H54 (cell line): ENCODE results near the gene FIGN.

Experiments
- DNase-seq: peaks from one replicate; pipeline ENCODE4 v3.0.0; 2011; ENCODE audit warnings: low spot score, mixed read lengths; ENCODE audit not compliant: insufficient read length
- FAIRE-seq: peaks from 3 replicates; lab custom pipeline; 2011; peaks lifted over from hg19 to GRCh38; lab: Jason Lieb, UNC
- POLR2A ChIP-seq: IDR thresholded peaks from 2 replicates; pipeline ENCODE4 v1.6.1; 2011; ENCODE audit warnings: low read depth, mild to moderate bottlenecking, low read length

FIGN gene

DNA sequence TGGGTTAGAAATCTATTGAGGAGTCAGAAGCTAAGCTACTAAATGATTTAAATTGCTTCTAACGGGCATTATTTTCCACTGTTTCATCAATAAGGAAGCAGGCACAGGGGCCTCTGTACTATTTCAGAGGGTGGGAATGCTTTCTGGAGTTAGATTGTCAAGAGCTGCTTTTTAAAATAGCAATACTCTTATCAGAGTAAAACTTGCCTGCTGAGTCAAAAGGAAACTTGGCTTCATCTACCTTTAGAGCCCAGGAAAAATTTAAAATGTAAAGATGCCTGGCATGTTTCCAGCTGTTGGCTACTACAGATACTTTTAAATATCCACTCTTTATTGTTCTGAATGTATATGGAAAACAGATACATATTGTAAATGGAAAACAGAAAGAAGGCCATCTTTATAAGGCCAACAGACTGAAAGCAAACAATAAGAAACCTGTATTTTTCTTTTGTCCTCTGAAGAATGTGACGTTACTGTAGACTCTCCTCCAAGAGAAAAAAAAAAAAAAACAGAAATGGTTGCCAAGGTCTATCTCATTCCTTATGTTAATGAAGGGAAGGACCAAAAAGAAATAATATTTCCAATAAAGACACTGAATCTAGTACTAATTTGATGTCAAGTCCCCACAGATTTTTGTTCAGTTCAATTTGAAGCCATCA, 79.1 kb downstream of the FIGN start:
- DNase-seq (no peak), FAIRE-seq (no peak)
- TF ChIP-seq POLR2A, result no peak

DNA sequence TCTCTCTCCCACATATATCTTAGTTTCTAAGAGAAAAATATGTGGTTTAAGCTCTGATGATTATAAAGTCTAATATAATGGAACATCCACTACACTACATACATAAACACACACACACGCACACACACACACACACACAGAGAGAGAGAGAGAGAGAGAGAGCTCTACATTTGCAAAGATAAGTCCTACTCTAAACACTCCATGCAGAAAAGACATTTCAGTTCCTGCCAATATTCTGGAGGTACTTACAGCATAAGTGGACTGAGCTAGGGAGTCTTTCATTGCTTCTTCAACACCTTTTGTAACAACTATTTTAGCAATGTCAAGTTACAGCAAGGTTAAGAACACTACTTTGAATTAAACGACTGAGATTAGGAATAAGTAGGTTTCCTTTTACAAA, 80.1 kb downstream of the FIGN start:
- no peak for TF ChIP-seq POLR2A
- DNase-seq (no peak), FAIRE-seq (peak; percentile 45)

DNA sequence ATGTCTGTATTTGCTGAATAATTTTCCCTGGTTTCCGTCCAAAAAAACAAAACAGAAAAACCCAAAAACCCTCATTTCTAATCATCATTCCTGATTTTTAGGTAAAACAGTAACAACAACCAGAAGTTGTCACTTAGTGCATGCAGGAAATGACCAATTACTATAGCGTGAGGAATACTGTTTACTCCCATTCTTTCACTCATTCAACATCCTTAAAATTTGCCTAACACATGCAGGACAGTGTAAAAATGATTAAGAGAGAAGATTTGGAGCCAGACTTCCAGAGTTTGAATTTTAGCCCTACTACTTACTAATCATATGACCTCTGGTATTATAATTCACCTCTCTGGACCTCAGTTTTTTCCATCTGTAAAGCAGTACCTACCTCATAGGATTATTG, 83.1 kb downstream of the FIGN start:
- FAIRE-seq, result no peak
- no peak for TF ChIP-seq POLR2A
- DNase-seq, result no peak

DNA sequence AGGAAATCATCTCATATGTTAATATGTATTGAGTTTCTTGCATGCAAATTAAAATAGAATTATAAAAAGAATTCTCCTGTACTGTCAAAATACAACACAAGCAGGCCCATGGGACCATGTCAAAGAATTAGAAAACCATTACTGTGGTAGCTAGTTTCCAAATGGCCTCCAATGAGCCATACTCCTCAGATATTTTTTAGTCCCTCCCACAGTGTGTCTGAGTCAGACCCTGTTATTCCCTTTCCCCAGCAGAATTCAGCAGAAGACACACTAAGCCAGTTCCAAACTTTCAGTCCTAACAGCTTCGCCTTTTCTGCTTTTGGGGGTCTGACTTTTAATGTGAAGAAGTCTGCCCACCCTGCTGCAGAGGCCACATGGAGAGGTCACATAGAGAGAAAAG, 86.7 kb downstream of the FIGN start:
- FAIRE-seq (peak; percentile 85), DNase-seq (no peak)
- TF ChIP-seq POLR2A, result no peak

DNA sequence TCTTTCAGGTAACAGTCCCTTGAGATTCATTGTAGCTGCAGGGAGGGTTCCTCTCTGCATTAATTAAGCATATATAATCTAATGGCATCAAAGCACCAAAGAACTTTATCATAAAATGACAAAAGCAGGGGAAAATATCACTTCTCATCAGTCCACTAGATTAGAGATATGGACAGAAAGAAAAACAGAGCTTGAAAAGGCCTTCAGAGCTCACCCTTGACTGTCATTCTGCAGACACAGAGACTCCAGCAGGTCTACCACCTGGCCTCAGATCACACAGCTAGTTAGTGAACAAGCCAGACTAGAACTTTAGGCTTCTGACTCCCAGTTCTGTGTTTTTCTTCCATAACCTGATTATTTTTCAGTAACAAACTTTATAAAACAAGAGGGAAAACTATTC, 88.5 kb downstream of the FIGN start:
- no peak for TF ChIP-seq POLR2A
- no peak for FAIRE-seq
- DNase-seq, result no peak

DNA sequence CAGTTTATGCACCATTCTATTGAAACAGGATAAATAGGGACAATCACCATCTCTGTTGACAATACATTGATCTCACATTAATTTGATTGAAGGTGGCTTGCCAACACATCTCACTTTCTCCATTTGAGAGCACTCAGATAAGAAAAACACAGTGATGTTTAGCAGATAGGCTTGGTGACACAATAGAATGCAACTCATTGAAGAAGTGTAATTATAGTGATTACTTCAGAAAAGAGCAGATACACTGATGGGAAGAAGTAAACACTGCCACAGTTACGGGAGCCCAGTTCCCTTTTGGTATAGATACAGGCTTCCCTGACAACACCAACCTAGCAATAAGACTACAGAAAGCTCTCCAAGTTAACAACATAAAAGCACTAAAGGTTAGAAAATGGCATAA, 89.1 kb downstream of the FIGN start:
- TF ChIP-seq POLR2A, result no peak
- FAIRE-seq (peak; percentile 33), DNase-seq (no peak)

DNA sequence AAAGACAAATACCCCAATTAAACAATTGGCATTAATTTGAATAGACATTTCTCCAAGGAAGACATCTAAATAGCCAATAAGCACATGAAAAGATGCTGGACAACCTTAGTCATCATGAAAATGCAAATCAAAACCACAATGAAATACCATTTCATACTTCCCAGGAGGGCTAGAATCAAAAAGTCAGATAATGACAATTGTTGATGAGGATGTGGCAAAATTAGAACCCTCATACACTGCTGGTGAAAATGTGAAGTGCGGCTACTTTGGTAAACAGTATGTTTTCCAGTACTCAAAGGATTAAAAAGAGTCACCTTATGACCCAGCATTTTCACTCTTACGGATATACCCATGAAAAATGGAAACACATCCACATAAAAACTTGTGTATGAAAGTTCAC, 91.6 kb downstream of the FIGN start:
- no peak for TF ChIP-seq POLR2A
- DNase-seq (no peak), FAIRE-seq (peak; percentile 20)

DNA sequence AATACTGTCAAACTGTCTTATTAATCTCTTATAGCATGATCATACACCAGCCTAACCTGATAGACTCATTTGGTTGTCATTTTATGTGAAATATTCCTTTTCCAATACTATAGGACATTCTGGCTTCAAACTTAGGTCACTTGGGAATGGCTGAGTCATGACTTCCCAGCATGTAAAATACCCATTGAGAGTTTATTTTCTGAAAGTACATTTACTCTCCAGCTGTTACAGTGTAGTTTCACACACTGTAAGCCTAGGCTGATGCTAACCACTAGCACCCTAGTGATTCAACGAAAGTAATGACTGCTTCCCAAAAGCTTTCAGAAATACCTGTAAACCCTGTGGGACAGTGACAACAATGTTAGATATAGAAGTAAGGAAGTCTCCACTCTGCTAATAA, 93.8 kb downstream of the FIGN start:
- no peak for TF ChIP-seq POLR2A
- no peak for DNase-seq
- FAIRE-seq, result peak; percentile 74

DNA sequence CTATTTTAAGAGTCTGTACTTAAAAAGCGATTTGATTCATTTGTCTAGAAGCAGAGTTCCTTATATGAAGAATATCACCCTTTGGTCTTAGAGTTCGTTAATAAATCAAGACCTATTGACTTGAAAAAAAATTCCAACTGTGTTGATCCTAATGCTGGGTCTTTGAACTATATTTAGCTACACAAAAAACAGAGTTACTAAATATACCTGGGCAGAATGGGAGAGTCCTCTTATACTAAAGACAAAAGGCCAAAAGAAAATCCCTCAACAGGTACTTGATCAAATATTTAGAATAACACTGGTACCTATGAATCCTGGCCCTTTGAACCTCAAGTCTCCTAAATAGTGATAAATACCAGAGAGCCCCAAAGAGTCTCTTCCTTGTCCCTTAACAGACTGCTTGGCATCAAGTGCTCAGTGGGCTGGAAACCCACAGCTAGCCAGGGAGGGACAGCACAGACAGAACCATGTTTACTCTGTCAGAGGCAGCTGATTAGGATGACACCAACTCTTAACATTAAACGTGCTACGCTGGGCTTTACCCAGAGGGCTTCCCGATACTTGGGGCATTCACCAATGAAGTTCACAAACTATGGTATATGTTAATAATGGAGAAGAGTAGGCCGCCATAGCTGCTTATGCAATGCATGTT, 95.1 kb downstream of the FIGN start:
- no peak for TF ChIP-seq POLR2A
- no peak for FAIRE-seq

DNA sequence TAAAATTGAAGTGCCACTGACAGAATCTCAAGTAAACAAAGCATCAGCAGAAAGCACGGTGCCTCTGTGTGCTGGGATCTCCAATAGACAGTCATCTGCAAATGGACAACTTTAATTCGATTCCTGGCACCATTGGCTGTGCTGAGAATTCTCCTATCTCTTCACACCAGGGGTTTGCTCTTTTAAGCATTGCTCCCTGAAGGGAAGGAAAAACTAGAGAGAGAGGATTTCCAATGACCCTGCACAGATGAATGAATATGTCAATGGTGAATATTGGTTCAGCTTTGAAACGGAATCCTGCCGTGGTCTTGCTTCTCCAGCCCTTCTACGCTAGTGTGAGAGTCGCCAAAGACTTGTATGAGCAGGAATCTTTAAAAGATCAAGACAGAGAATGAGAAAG, 97.9 kb downstream of the FIGN start:
- FAIRE-seq (peak; percentile 15), DNase-seq (no peak)
- TF ChIP-seq POLR2A, result no peak

More for the DNA sequence above, 95.1 kb downstream of the FIGN start:
- no peak for DNase-seq

DNA sequence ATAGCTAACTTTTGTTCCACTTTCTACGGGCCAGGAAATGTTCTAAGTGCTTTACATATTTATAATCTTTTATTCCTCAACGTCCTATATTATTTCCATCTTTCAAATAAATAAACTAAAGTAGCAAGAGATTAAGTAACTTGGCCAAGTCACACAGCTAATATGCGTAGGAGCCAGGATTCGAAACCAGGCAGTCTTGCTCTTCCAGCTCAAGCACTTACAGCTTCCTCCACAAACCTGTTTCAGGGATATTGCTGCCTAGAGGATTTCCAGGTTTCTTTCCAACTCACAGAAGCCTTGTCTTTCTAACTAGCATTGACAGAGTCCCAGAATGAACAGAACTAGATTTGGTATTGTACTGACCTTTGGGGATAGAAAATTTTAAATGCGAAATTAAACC, 102.5 kb downstream of the FIGN start:
- DNase-seq, result no peak
- FAIRE-seq, result no peak
- TF ChIP-seq POLR2A, result no peak

DNA sequence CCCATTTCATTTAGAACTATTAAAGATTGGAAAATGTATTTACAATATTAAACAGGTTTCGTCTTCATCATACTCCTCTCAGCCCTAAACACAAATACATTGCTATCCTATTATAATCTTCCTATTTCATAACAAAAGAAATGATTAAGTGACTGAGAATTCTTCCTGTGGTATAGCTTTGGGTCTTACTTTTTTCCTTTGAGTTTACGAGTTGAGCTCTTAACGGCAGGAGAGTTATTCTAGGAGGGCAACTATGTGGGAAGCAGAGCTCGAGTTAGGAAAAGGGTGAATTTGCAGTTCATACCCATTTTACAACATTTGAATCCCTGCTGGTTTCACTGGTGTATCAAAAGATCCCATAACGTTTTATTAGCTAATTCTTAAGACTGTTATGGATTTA, 105.0 kb downstream of the FIGN start:
- FAIRE-seq (no peak), DNase-seq (no peak)
- no peak for TF ChIP-seq POLR2A

DNA sequence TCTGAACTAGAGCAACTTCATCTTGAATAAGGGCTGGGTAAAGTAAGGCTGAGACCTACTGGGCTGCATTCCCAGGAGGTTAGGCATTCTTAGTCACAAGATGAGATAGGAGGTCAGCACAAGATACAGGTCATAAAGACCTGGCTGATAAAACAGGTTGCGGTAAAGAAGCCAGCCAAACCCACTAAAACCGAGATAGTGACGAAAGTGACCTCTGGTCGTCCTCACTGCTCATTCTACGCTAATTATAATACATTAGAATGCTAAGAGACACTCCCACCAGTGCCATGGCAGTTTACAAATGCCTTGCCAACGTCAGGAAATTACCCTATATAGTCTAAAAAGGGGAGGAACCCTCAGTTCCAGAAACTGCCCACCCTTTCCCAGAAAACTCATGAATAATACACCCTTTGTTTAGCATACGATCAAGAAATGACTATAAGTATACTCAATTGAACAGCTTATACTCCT, 109.1 kb downstream of the FIGN start:
- DNase-seq (no peak), FAIRE-seq (peak; percentile 91)
- TF ChIP-seq POLR2A, result no peak

DNA sequence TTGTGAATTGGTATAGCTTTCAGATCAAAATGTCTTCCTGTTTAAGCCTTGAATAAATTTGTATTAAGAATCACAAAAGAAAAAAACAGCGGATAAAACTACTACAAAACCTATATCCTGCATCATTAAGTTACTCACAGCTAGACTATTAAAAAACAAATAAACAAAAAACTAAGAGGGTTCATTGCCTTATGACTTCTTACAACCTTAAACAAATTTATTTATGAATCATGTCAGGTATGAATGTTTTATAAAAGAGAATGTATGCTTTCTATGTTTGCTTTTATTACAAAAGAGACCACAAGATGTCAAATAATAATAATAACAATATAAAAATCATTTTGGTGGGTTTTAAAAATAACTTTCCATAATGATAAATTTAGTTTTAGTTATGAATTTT, 109.6 kb downstream of the FIGN start:
- DNase-seq, result no peak
- no peak for FAIRE-seq

DNA sequence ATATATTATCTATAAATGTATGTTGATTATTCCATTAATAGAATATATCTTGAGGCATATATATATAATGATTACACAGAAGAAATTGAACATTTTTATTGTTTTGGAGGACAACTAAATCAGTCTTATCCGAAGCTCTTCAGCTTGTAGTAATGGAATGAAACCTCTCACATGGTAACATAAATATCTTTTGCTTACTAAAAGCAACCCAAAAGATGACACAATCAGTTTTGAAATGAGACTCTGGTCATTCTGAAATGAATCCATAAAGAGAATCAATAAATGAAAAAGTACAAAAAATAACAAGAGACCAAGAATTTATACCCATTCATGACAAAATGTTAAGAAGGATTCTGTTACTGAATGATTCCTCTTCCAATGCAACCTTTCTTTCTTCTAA, 110.2 kb downstream of the FIGN start:
- no peak for TF ChIP-seq POLR2A
- FAIRE-seq, result no peak
- DNase-seq, result no peak

More for the DNA sequence above, 109.6 kb downstream of the FIGN start:
- no peak for TF ChIP-seq POLR2A
